ENCODE measurements around the gene MINDY1.

The MINDY1 gene, protein sequence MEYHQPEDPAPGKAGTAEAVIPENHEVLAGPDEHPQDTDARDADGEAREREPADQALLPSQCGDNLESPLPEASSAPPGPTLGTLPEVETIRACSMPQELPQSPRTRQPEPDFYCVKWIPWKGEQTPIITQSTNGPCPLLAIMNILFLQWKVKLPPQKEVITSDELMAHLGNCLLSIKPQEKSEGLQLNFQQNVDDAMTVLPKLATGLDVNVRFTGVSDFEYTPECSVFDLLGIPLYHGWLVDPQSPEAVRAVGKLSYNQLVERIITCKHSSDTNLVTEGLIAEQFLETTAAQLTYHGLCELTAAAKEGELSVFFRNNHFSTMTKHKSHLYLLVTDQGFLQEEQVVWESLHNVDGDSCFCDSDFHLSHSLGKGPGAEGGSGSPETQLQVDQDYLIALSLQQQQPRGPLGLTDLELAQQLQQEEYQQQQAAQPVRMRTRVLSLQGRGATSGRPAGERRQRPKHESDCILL

DNA sequence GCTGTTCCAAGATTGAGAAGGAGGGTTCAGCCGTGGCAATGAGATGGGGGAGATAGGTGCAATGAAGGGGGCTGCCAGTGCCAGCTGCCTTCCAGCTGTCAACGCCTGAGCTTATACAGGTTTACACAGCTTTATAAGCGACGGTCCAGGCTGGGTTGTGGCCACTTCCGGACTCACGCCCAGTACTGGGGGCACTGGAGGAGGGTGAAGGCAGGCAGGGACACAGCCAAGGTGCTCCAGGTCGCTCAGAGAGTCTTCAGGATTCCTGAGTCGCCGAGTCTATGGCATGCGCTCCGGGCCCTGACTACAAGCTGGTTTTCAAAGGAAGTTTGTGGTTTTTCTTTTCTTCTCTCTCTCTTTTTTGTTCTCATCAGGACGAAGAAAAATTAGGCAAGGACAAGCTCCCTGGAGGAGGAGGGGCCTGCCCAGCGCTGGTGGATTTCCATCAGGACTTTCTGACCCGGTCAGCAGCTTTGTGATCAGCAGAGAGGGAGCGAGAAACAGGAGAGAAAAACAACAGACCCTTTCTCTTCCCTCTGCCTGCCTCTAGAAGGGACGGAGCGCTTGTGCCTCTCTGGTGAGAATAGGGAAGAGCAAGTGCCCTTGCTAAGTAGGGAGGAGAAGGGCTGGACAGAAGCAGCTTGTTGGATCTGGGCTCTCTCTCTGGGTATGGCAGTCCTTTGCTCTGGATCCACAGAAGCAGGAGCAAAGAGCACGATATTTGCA is at the start of gene MINDY1:
Gene MINDY1, minus strand, starts transcription at position 576 of the 726 bp plus-strand sequence. CDS start 4,285 bp downstream, outside the sequence.
- DNase-seq (ENCODE audit: low spot score) = peak; percentile 82

DNA sequence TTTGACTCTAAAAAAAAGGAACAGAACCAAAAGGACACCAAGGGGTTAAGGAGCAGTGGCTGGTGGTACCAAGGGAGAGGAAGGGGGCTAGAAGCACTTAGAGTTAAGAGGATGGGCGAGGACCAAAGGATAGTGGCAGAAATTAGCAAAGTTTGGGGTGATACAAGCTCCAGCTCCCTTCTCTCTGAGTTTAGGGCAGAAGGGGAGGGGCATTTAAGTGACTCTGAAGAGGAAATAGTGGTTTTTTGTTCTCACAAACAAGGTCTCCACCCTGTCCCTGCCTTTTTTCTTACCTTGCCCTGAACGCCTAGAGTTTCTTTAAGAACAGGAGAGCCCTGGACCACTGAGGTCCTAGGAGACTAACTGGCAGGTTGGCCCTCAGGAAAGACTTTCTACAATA is 49.4 kb upstream of the MINDY1 start:
- no peak for DNase-seq (ENCODE audit: low spot score)

DNA sequence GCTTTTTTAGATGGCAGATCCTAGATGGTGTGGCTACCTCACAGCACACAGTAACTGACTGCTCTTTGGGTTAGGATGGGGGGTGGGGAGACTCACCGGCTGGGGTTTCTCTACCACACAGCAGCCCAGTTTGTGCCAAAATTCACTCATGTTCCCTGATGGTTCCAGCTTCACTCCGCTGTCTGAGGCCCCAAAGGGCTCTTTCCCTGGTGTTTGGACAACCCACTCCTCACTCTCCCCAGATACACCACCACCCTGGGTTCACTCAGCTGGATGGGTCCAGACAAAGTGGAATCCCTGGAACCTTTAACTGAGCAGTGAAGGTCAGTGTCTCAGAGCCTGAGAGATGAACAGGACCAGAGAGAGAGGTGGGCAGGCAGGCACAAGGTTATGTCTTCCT is 48.9 kb upstream of the MINDY1 start:
- DNase-seq (ENCODE audit: low spot score) = no peak

DNA sequence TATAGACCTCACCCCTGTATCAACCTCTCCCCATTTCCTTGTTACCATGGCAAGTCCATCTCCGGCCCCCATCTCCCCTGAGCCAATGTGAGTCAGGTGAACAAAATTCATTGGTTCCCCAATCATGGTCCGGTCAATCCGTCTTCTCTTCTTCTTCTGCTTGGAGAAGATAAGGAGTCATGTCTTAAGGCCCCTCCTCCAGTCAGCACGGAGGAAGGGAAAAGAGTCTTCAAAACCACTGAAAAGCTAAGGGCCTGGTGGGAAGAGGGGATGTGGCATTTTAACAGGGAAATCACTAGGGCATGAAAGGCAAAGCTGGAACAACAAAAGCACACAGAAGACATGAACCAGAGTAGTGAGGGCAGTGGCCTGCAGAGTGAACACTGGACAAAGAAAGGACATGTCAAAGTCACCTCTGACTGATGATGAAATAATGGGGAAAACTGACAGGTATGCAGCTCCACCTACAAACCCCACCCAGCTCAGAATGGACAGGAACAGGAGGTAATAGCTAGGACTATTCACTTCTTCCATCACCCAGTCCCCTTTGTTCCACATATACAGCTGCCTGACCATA is 48.4 kb upstream of the MINDY1 start:
- no peak for DNase-seq (ENCODE audit: low spot score)

DNA sequence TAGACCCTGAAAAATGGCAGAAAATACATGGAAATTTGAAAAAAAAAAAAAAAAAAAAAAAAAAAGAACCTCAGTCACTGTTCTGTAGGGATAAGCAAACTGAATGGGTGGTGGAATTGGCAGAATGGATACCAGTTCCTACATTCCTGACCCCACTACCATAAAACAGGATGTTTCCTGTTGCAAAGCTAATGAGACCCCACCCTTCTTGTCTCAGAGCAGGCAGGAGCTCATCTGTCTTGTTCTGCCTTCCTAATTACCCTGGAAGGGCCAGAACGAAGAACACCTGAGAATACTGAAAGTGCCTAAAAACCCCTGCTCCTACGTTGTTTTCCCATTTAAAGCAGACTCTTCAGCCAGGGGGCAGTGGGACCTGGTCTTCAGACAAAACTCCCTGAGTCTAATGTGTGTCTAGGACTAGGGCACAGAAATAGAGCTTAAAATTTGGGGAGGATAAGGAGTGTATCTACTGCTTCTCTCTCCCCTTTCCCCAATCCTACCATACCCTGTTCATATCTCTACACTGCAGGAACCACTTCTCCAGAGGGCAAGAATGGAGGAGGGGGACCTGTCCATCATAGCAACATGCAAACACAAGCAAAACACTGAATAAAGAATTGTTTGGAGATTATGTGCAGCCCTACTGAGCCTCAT is 44.8 kb upstream of the MINDY1 start:
- no peak for DNase-seq (ENCODE audit: low spot score)

- DNase-seq (ENCODE audit: low spot score) = no peak
These were observed 43.5 kb upstream of the MINDY1 start for GRCh38 chr1:151050051-151050688.

DNA sequence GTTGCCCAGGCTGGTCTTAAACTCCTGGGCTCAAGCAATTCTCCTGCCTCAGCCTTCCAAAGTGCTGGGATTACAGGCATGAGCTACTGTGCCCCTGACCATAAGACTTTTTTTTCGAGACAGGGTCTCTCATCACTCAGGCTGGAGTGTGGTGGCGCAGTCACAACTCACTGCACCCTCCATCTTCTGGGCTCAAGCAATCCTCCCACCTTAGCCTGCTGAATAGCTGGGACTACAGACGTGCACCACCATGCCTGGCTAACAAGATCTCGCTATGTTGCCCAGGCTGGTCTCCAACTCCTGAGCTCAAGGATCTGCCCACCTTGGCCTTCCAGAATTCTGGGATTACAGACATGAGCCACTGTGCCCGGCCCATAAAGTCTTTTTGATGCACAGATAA is 42.8 kb upstream of the MINDY1 start:
- DNase-seq (ENCODE audit: low spot score) = no peak

GRCh38 chr1:151048645-151049032 is 41.9 kb upstream of the MINDY1 start:
- no peak for DNase-seq (ENCODE audit: low spot score)

DNA sequence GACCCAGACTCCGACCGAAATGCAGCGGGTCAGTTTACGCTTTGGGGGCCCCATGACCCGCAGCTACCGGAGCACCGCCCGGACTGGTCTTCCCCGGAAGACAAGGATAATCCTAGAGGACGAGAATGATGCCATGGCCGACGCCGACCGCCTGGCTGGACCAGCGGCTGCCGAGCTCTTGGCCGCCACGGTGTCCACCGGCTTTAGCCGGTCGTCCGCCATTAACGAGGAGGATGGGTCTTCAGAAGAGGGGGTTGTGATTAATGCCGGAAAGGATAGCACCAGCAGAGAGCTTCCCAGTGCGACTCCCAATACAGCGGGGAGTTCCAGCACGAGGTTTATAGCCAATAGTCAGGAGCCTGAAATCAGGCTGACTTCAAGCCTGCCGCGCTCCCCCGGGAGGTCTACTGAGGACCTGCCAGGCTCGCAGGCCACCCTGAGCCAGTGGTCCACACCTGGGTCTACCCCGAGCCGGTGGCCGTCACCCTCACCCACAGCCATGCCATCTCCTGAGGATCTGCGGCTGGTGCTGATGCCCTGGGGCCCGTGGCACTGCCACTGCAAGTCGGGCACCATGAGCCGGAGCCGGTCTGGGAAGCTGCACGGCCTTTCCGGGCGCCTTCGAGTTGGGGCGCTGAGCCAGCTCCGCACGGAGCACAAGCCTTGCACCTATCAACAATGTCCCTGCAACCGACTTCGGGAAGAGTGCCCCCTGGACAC is 41.4 kb upstream of the MINDY1 start:
- peak; percentile 88 for DNase-seq (ENCODE audit: low spot score)

DNA sequence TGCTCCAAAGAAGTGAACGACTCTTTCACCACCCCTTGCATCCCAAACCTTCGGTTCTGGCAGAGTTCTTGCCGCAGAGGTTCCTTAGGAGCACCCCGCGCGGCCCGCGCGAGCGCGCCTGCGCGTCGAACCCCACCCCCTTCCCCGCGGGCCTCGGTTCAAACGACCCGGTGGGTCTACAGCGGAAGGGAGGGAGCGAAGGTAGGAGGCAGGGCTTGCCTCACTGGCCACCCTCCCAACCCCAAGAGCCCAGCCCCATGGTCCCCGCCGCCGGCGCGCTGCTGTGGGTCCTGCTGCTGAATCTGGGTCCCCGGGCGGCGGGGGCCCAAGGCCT is 40.9 kb upstream of the MINDY1 start, which contains the start of gene C1orf56:
Gene C1orf56, plus strand, starts transcription at position 161 of the 334 bp plus-strand sequence. Its CDS starts 97 bp downstream, at position 258.
- peak; percentile 92 for DNase-seq (ENCODE audit: low spot score)

GRCh38 chr1:151043163-151043562 is 36.5 kb upstream of the MINDY1 start:
- DNase-seq (ENCODE audit: low spot score) = no peak

DNA sequence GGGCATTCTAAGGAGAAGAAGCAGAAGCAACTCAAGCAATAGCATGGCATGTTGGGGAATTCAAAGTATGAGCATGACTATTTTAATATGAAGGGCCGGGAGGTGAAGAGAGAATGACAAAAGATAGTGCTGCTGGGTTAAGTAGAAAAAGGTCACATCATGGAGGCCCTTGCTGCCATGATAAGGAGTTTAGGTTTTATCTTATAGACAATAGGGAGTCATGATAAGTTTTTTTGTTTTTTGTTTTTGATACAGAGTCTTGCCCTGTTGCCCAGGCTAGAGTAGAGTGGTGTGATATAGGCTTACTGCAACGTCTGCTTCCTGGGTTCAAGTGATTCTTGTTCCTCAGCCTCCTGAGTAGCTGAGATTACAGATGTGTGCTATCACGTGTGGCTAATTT is 32.8 kb upstream of the MINDY1 start:
- no peak for DNase-seq (ENCODE audit: low spot score)

- no peak for DNase-seq (ENCODE audit: low spot score)
These were observed 30.3 kb upstream of the MINDY1 start for GRCh38 chr1:151037032-151037431.

DNA sequence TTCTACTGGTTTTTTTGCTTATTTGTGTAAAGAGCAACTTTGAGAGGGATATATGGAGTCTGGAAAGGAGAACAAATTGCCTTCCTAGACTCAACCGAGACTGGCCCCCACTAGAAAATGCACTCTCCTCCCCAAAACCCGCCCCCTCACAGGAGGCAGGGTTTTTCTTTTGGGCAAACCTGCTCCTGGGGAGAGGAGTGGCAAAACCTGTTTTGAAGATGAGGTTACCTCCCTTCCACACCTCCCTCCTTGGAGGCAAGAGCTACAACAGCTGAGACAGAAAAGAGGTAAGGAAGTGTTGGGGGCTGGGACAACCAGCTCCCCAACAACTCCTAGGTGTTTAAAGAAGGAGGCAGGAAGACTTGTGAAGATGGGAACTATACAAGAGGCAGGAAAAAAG is 29.7 kb upstream of the MINDY1 start, which contains the start of gene BNIPL:
Gene BNIPL, plus strand, starts transcription at position 231 of the 400 bp plus-strand sequence. Its CDS starts 140 bp downstream, at position 371.
- peak; percentile 45 for DNase-seq (ENCODE audit: low spot score)

DNA sequence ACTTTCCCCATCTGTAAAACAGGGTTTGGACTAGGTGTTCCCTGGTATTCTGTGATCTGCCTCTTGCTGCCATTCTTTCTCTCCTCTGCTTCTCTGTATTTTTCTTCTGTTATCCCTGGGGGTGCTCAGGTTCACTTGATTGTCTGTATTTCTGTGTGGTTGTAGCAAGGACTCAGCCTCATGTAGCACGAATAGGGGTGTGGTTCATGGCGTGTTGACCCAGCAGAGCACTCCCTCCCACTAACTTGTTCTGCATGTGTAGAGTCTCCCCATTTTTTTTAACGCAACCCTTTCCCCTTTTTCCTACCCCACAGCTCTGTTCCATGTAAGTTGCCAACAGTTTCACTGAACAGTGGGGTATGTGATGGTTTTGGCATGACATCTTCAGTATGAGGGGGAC is 28.5 kb upstream of the MINDY1 start:
- no peak for DNase-seq (ENCODE audit: low spot score)

DNA sequence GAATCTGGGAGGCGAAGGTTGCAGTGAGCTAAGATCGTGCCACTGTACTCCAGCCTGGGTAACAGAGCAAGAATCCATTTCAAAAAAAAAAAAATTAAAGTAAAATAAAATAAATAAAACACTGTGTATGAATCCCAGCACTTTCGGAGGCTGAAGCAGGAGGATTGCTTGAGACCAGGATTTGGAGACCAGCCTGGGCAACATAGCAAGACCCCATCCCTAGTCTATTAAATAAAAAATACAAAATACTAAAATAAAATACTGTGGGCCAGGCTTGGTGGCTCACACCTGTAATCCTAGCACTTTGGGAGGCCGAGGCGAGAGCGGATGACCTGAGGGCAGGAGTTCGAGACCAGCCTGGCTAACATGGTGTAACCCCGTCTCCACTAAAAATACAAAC is 25.5 kb upstream of the MINDY1 start:
- DNase-seq (ENCODE audit: low spot score) = no peak

DNA sequence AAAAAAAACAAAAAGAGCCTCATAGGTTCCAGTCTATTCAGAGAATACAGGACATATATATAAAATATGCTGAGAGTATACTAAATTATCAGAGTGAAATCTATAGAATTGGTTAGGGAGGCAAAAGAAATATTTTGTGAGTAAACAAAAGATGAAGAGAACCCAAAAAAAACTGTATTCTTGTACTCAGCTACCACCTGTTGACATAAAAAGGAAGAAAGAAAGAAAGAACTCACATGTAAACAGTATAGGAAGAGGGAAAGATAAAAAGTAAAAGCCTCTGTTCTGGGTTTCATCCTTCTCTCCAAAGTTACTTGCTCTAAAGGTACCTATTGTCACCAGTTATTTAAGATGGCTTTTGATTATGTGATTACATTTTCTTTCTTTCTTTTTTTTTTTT is 19.8 kb upstream of the MINDY1 start:
- DNase-seq (ENCODE audit: low spot score) = no peak

DNA sequence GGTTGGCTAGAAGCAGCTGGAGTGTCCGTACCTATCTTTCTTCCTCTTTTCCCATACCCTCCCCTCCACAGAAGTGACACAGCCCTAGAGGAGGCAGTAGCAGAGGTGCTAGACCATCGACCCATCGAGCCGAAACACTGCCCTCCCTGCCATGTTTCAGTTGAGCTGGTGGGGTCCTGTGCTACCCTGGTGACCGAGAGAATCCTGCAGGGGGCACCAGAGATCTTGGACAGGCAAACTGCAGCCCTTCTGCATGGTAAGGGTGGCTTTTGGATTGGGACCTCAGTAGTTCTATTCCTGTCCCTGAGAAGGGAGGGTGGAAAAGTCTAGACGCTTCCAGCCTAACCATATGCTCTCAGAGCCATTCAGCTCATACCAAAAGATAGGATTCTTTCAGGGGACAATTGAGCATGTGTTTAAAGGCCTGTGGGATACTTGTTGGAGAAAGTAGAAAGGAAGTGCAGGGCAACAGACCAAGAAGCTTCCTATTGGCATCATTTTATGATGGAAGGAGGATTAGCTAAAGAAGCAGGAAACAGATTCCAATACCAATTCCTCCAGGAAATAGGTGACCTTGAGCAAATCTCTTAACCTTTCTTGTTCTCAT is 17.9 kb upstream of the MINDY1 start:
- DNase-seq (ENCODE audit: low spot score) = peak; percentile 91

DNA sequence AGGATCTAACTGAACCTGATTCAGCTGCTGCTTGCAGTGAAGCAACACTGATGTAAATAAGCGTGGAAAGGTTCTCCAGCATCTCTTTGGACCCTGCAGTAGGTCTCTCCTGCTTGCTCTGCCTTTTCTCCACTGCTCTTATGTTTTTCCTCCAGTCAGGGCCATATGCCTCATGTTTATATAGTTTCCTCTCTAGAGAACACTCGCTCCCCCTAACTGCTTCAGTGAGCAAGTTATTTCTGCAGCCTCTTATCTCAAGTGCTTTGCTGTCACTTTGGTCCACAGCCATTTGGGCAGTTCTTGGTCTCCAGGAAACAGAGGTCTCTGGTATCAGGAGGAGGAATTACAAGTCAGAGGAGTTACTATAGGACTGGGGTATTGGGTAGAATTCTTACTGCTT is 6.8 kb upstream of the MINDY1 start:
- DNase-seq (ENCODE audit: low spot score) = no peak

GRCh38 chr1:151012684-151013471 is 6.2 kb upstream of the MINDY1 start:
- no peak for DNase-seq (ENCODE audit: low spot score)

Measured in iPS-NIHi11 (cell line).